GM19043 (cell line): ENCODE data around the gene RBM20.
"Not testable (repeated sequence)": the region's sequence is repeated elsewhere in the genome, so short reads cannot be mapped to it uniquely, and the experiment has no call there.

Source experiments
- ATAC-seq: cut with Tn5 transposase; IDR thresholded peaks from one replicate; pipeline ENCODE4 v1.9.1; 2021; ENCODE audit warnings: low read depth; ENCODE audit not compliant: unreplicated experiment

The RBM20 gene

GRCh38 chr10:110700947-110701616 is 56.9 kb downstream of the RBM20 start:
- no peak for ATAC-seq

GRCh38 chr10:110701617-110701971 is 57.5 kb downstream of the RBM20 start:
- no peak for ATAC-seq

GRCh38 chr10:110704070-110704469 is 59.9 kb downstream of the RBM20 start:
- ATAC-seq: no peak

GRCh38 chr10:110704906-110705476 is 60.9 kb downstream of the RBM20 start:
- ATAC-seq: no peak

GRCh38 chr10:110705596-110705995 is 61.5 kb downstream of the RBM20 start:
- ATAC-seq: not testable (repeated sequence)

- ATAC-seq: no peak
These were observed 62.6 kb downstream of the RBM20 start for GRCh38 chr10:110706690-110707098.

GRCh38 chr10:110708776-110709443 is 64.8 kb downstream of the RBM20 start:
- ATAC-seq: no peak

GRCh38 chr10:110709444-110709828 is 65.3 kb downstream of the RBM20 start:
- no peak for ATAC-seq

- no peak for ATAC-seq
These were observed 65.9 kb downstream of the RBM20 start for GRCh38 chr10:110709964-110710587.

GRCh38 chr10:110710621-110711020 is 66.5 kb downstream of the RBM20 start:
- ATAC-seq: no peak

GRCh38 chr10:110711382-110711781 is 67.2 kb downstream of the RBM20 start:
- no peak for ATAC-seq

GRCh38 chr10:110714356-110714755 is 70.2 kb downstream of the RBM20 start:
- ATAC-seq: no peak

- peak; percentile 52 for ATAC-seq
These were observed 73.8 kb downstream of the RBM20 start for GRCh38 chr10:110717781-110718589.

GRCh38 chr10:110721406-110722038 is 77.4 kb downstream of the RBM20 start:
- no peak for ATAC-seq

- ATAC-seq: no peak
These were observed 79.2 kb downstream of the RBM20 start for GRCh38 chr10:110723224-110723891.

GRCh38 chr10:110724116-110724921 is 80.2 kb downstream of the RBM20 start:
- ATAC-seq: peak; percentile 64

GRCh38 chr10:110724937-110725336 is 80.8 kb downstream of the RBM20 start:
- no peak for ATAC-seq

GRCh38 chr10:110725801-110726630 is 81.9 kb downstream of the RBM20 start:
- ATAC-seq: no peak
